Esophagus muscularis mucosa (tissue), 3 donors: Measurements from ENCODE around the gene ARHGAP23.

Experiments used
- CTCF ChIP-seq, 3 experiments: fragments of 200-600 bp in 2 of 3; fragments of 450-650 bp in 1 of 3; sonication (generic) in 2 of 3; IDR thresholded peaks; one replicate each; pipeline ENCODE4 v1.5.1; 2017 to 2019; ENCODE audit warnings: antibody characterized with exemption in 3 of 3, mild to moderate bottlenecking in 2 of 3, moderate library complexity in 1 of 3
- POLR2A ChIP-seq: fragments of 450-650 bp; IDR thresholded peaks from one replicate; pipeline ENCODE4 v1.6.1; 2017; ENCODE audit warnings: antibody characterized with exemption, moderate library complexity, mild to moderate bottlenecking, low read depth
- POLR2AphosphoS5 ChIP-seq, 2 donors: sonication (generic); formaldehyde crosslinking; IDR thresholded peaks; one replicate each; pipeline ENCODE4 v1.6.1; 2017; ENCODE audit warnings: antibody characterized with exemption in 2 of 2

DNA sequence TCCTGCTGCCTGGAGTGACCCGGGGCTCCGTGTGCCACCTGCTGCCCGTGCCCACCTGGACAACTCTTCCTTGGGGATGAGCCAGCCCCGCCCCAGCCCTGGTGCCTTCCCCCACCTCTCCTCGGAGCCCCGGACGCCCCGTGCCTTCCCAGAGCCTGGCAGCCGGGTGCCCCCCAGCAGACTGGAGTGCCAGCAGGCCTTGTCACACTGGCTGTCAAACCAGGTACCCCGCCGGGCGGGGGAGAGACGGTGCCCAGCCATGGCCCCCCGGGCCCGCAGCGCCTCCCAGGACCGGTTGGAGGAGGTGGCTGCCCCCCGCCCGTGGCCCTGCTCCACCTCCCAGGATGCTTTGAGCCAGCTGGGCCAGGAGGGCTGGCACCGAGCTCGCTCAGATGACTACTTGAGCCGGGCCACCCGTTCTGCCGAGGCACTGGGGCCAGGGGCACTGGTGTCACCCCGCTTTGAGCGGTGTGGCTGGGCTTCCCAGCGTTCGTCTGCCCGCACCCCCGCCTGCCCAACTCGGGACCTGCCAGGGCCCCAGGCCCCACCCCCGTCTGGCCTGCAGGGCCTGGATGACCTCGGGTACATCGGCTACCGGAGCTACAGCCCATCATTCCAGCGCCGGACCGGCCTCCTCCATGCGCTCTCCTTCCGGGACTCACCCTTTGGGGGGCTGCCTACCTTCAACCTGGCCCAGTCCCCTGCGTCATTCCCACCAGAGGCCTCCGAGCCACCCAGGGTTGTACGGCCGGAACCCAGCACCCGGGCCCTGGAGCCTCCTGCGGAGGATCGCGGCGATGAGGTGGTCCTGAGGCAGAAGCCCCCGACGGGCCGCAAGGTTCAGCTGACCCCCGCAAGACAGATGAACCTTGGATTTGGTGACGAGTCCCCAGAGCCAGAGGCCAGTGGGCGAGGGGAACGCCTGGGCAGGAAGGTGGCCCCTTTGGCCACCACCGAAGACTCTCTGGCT lies 38.4 kb downstream of the ARHGAP23 start:
- TF ChIP-seq POLR2A, result no peak
- TF ChIP-seq CTCF (IDR thresholded peaks at IDR 0.05), result no peak
- no peak for TF ChIP-seq POLR2AphosphoS5 (IDR thresholded peaks at IDR 0.05)
